ENCODE measurements around the gene ARPC5L. TPM values are rescaled to one million over a fixed set of nuclear protein-coding genes. Genes with fewer than 3 reads are reported as not detected.

ARPC5L gene
- total RNA-seq, 2 experiments from 2014 or later, result 82.0 to 86.0 TPM

DNA sequence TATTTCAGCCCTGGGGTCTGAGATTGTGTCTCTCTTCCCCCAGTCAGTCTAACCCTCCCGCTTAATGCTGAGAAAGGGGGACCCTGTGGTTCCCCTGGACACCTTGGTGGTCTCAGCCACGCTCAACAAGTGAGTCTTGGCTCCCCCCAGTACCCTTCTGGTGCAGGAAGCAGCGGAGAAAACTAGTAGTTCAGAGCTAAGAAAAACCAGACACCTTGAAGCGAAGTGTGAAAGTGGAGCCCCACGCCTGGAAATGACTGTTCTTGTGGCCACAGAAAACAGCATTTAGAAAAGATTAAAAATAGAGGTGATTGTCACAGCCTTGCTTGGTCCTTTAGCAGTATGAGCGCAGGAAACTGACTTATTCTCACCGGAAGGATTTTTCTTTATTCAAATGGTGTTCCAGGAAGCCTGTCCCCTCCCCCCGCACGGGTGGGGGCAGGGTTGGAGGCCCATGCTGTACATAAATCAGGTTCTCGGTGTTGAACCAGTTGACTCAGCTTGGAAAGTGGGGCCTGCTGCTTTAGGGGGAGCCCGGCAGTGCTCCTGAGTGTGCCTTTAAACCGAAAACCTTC is 8.1 kb downstream of the ARPC5L start:
- ChIA-PET CTCF (interaction anchor here (1.1 to 2.3 kb wide), 3 partner anchors 9 to 24 kb away, joined by 4 to 13 read pairs (median 5); partner anchors contain the start of genes ARPC5L, RPL35 and WDR38), POLR2A (interaction anchor here (0.6 to 3.3 kb wide), 20 partner anchors 8 to 374 kb away, joined by 3 to 47 read pairs (median 4); partner anchors contain the start of genes ARPC5L, HSPA5, RPL35 and WDR38)
- peak; percentile 88 for DNase-seq
- Mint-ChIP-seq H3K4me1 (ENCODE audit: low read depth) (peaks cover 52% of the 10 kb centered on the region), H3K27me3 (ENCODE audit: low read depth) (no peaks in the 10 kb centered on the region), H3K9me3 (ENCODE audit: insufficient read depth) (no peaks in the 10 kb centered on the region), H3K4me3 (peak overlapping the region; percentile 89), H3K36me3 (ENCODE audit: low read depth) (peaks cover 49% of the 10 kb centered on the region), H3K27ac (peak overlapping the region; percentile 99)
- peak; percentile 32 for ATAC-seq

DNA sequence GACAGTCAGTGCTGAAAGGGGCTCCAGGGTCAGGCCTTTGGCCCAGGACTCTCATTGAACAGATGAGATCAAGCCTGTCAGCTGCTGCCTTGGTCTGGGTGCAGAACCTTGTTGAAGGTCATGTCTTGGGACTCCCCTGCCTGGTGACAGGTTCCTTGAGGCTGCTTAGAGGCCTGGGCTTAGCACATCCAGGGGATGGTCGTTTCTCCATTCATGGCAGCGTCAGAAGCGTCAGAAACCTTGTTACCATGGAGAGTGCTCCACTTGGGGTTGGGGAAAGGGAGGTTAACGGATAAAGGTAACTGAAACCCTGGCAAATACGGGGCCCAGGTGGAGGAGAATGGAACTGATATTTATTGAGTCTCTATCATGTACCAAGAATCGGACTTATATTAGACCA is 8.8 kb downstream of the ARPC5L start:
- POLR2A ChIA-PET, result interaction anchor here (0.8 to 3.3 kb wide), 14 partner anchors 9 to 371 kb away, joined by 3 to 47 read pairs (median 6); partner anchors contain the start of genes ARPC5L, HSPA5, RPL35 and WDR38
- DNase-seq (no peak), ATAC-seq (no peak)
- Mint-ChIP-seq H3K27me3 (ENCODE audit: low read depth) (no peaks in the 10 kb centered on the region), H3K27ac (peak overlapping the region; percentile 99), H3K36me3 (ENCODE audit: low read depth) (peaks cover 55% of the 10 kb centered on the region), H3K9me3 (ENCODE audit: insufficient read depth) (no peaks in the 10 kb centered on the region), H3K4me1 (ENCODE audit: low read depth) (peaks cover 52% of the 10 kb centered on the region), H3K4me3 (peak overlapping the region; percentile 89)
- CTCF ChIA-PET, result interaction anchor here (1.1 to 2.3 kb wide), 3 partner anchors 9 to 23 kb away, joined by 4 to 13 read pairs (median 5); partner anchors contain the start of genes ARPC5L, RPL35 and WDR38

DNA sequence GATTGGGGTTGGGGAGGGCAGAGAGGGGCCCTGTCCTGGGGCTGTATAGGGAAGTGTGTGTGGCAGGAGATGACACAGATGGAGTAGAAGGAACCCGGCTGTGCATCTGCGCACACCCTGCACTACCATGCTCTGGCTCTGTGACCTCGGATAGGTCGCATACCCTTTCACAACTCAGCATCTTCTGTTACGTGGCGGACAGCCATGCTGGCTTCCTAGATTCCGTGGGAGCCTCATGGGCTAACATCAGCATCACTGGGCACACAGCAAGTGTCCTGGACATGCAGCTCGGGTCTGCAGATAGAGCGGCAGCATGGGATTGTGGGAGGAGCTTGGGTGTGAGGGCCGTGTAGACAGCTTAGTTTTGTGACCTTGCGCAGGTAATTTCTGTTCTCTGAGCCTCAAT is 9.2 kb downstream of the ARPC5L start:
- Mint-ChIP-seq H3K4me1 (ENCODE audit: low read depth) (peaks cover 52% of the 10 kb centered on the region), H3K27me3 (ENCODE audit: low read depth) (no peaks in the 10 kb centered on the region), H3K4me3 (peak overlapping the region; percentile 89), H3K36me3 (ENCODE audit: low read depth) (peaks cover 58% of the 10 kb centered on the region), H3K27ac (peak overlapping the region; percentile 99), H3K9me3 (ENCODE audit: insufficient read depth) (no peaks in the 10 kb centered on the region)
- DNase-seq (no peak), ATAC-seq (no peak)
- CTCF ChIA-PET, result interaction anchor here (2.3 to 2.8 kb wide), 2 partner anchors 10 to 18 kb away, joined by 13 to 14 read pairs; partner anchors contain the start of genes ARPC5L, RPL35 and WDR38
- POLR2A ChIA-PET, result interaction anchor here (0.6 to 3.1 kb wide), 4 partner anchors 9 to 370 kb away, joined by 3 to 47 read pairs (median 4); partner anchors contain the start of genes ARPC5L, HSPA5 and RPL35

DNA sequence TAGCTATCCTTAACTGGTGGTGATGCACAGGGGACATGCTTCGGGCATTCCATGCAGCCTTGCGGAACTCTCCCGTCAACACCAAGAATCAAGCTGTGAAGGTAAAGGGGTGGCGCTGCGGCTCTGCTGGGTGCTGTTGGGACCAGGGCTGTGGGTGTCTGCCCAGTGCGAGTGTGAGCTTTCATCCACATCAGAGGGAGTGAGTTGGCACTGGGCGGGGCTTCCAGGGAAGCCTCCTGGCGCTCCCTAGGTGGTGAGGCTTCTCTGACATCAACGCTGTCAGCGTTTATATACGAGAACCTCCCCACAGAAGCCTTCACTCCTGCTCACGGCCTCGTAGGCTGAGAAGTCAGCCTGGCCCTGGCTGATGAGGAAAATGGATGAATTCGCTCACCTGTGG is 11.7 kb downstream of the ARPC5L start:
- ATAC-seq, result no peak
- H3K27ac Mint-ChIP-seq, result peak overlapping the region; percentile 21

DNA sequence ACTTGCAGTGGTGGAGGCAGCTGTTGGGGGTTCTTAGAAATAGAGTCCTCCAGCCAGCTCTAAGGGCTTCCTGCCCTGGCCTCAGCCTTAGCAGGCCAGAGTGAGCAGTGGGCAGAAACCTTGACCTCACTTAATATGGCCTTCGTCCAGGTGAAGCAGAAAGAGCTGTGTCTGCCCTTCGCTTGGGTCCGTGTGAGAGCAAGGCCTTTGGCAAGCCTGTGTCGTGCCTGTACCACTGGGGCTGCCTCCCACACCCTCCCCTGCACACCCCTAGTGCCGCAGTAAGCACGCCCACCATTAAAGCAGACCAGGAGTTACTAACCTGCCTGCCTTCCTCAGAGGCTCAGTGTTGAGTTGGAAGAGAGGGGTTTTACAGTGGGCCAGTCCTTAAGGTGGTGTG is 13.6 kb downstream of the ARPC5L start:
- no peak for ATAC-seq
- no peaks in the 10 kb centered on the region for H3K27me3 Mint-ChIP-seq (ENCODE audit: low read depth)
- DNase-seq, result no peak
- peaks cover 35% of the 10 kb centered on the region for H3K4me1 Mint-ChIP-seq (ENCODE audit: low read depth)
- CTCF ChIA-PET, result no interaction called here
- H3K4me3 Mint-ChIP-seq, result no peak overlapping the region
- no peaks in the 10 kb centered on the region for H3K9me3 Mint-ChIP-seq (ENCODE audit: insufficient read depth)
- peaks cover 78% of the 10 kb centered on the region for H3K36me3 Mint-ChIP-seq (ENCODE audit: low read depth)
- POLR2A ChIA-PET, result no interaction called here
- H3K27ac Mint-ChIP-seq, result peak overlapping the region; percentile 15

More for the DNA sequence above, 11.7 kb downstream of the ARPC5L start:
- ChIA-PET CTCF (interaction anchor here (2.8 kb wide), 1 partner anchor 20 kb away, joined by 14 read pairs; the partner anchor contains the start of gene WDR38), POLR2A (interaction anchor here (1.7 to 2.4 kb wide), 2 partner anchors 11 to 13 kb away, joined by 7 to 11 read pairs; partner anchors contain the start of genes ARPC5L and RPL35)
- no peak for DNase-seq
- no peaks in the 10 kb centered on the region for H3K9me3 Mint-ChIP-seq (ENCODE audit: insufficient read depth)
- no peaks in the 10 kb centered on the region for H3K27me3 Mint-ChIP-seq (ENCODE audit: low read depth)
- peaks cover 40% of the 10 kb centered on the region for H3K4me1 Mint-ChIP-seq (ENCODE audit: low read depth)
- H3K4me3 Mint-ChIP-seq, result no peak overlapping the region
- H3K36me3 Mint-ChIP-seq (ENCODE audit: low read depth), result peaks cover 80% of the 10 kb centered on the region

DNA sequence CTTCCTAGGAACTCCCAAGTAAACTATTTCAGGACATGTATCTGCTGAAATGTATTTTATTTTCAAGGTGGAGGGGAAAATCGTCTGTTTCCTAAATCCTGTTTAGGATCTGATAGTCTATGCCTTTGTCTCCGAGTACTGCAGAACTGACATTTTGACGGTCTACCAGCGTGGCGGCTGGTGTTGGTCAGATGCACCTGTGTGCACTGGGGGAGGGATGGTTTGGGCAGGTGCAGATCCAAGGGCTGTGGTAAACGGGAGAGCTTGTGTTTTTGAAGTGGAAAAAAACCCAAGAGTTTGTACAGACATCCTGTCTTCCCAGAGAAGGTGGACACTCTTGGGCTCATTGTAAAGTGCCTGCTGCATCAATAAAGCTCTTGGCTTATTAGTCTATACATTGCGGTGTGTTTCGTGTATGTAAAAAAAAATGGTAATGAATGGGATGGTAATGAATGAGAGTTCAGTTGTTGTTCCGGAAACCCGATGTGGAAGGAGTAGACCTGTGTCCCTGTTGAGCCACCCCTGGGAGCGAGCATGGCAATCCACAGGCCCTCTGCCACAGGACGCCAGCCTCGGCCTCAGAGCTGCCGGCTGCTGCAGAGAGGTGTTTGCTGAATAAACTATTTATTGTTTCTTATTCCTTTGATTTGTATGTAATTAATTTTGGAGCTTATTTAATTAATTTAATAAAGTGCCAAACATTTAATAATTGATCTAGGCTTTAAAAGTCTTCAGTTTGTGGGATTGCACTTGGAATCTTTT is 15.3 kb downstream of the ARPC5L start:
- CTCF ChIA-PET, result interaction anchor here (1.0 to 2.8 kb wide), 3 partner anchors 24 to 104 kb away, joined by 3 to 11 read pairs (median 3); partner anchors contain the start of genes OLFML2A and WDR38
- H3K27me3 Mint-ChIP-seq (ENCODE audit: low read depth), result no peaks in the 10 kb centered on the region
- DNase-seq (no peak), ATAC-seq (no peak)
- peaks cover 71% of the 10 kb centered on the region for H3K36me3 Mint-ChIP-seq (ENCODE audit: low read depth)
- H3K9me3 Mint-ChIP-seq (ENCODE audit: insufficient read depth), result no peaks in the 10 kb centered on the region
- H3K4me1 Mint-ChIP-seq (ENCODE audit: low read depth), result peaks cover 18% of the 10 kb centered on the region
- no peak overlapping the region for H3K4me3 Mint-ChIP-seq
- POLR2A ChIA-PET, result interaction anchor here (1.8 kb wide), 1 partner anchor 15 kb away, joined by 10 read pairs; the partner anchor contains the start of genes ARPC5L and RPL35
- H3K27ac Mint-ChIP-seq, result peak overlapping the region; percentile 16

DNA sequence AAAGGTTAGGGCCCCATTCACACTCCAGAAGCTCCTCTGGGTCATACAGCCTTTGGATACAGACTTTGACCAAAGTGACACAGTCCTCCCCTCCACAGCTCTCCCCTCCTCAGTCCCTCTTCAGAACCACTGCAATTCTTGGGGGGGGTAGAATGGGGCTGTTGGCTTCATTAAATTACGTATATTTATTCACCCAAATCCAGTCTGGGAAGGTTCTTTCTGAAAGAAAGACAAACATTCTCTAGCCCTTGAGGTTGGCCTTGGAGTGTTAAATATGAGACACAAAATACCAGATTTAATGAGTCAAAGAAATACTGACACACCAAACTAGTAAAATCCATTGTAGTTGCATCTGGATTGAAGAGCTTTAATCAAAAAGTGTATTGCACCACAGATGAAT is 16.1 kb downstream of the ARPC5L start:
- Mint-ChIP-seq H3K27ac (peak overlapping the region; percentile 27), H3K36me3 (ENCODE audit: low read depth) (peaks cover 64% of the 10 kb centered on the region), H3K9me3 (ENCODE audit: insufficient read depth) (no peaks in the 10 kb centered on the region)

DNA sequence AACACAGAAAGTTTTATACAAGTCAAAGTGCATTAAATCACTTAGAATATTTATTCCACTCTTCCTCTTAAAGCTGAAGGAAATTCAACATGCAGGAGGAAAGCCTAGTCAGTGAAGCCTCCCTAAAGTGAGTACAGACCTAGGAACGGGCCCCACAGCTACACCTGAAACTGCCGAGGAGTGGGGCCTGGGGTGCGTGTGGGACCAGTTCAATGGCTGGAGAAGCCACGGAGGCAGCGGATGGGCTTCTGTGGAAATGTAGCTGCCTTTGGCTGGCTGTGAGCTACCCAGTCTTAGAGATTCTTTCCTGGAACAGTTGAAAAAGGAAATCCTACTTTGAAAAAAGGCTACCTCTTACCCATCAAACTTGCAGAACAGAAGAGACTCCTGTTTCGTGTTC is 16.6 kb downstream of the ARPC5L start:
- CTCF ChIA-PET, result interaction anchor here (0.7 to 2.8 kb wide), 5 partner anchors 12 to 266 kb away, joined by 3 to 11 read pairs (median 3); partner anchors contain the start of gene WDR38
- DNase-seq, result no peak
- H3K4me1 Mint-ChIP-seq (ENCODE audit: low read depth), result peaks cover 5% of the 10 kb centered on the region
- no peak for ATAC-seq
- POLR2A ChIA-PET, result interaction anchor here (1.2 to 1.8 kb wide), 4 partner anchors 9 to 25 kb away, joined by 3 to 10 read pairs (median 4); partner anchors contain the start of genes ARPC5L, RPL35 and WDR38
- H3K36me3 Mint-ChIP-seq (ENCODE audit: low read depth), result peaks cover 59% of the 10 kb centered on the region
- H3K9me3 Mint-ChIP-seq (ENCODE audit: insufficient read depth), result no peaks in the 10 kb centered on the region
- peak overlapping the region; percentile 27 for H3K27ac Mint-ChIP-seq
- no peaks in the 10 kb centered on the region for H3K27me3 Mint-ChIP-seq (ENCODE audit: low read depth)
- H3K4me3 Mint-ChIP-seq, result no peak overlapping the region

More for the DNA sequence above, 16.1 kb downstream of the ARPC5L start:
- ATAC-seq (no peak), DNase-seq (no peak)
- H3K27me3 Mint-ChIP-seq (ENCODE audit: low read depth), result no peaks in the 10 kb centered on the region
- H3K4me1 Mint-ChIP-seq (ENCODE audit: low read depth), result peaks cover 10% of the 10 kb centered on the region
- no peak overlapping the region for H3K4me3 Mint-ChIP-seq
- ChIA-PET POLR2A (interaction anchor here (1.2 to 1.8 kb wide), 4 partner anchors 9 to 25 kb away, joined by 3 to 10 read pairs (median 4); partner anchors contain the start of genes ARPC5L, RPL35 and WDR38), CTCF (interaction anchor here (0.7 to 2.8 kb wide), 6 partner anchors 12 to 266 kb away, joined by 3 to 11 read pairs (median 3); partner anchors contain the start of genes OLFML2A and WDR38)

DNA sequence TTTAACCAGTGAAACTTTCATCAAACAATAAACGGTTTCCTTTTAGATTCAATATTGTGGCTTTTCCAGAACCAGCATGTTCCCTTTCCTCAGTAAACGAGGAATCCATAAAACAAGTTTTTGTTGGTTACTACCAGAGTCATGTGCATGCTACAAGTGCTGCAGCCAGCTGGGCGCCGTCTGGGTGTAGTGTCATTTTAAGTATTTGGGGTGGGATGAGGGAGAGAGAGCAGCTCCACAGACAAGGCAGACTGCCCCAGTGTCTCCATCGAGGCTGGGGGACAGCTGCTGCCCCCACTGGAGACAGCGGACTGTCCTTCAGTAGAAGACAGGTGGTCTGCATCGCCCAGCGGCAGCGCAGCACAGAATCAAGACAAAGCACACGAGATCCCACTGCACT is 17.3 kb downstream of the ARPC5L start:
- CTCF ChIA-PET, result interaction anchor here (2.8 kb wide), 1 partner anchor 26 kb away, joined by 11 read pairs; the partner anchor contains the start of gene WDR38
- H3K4me3 Mint-ChIP-seq, result no peak overlapping the region

DNA sequence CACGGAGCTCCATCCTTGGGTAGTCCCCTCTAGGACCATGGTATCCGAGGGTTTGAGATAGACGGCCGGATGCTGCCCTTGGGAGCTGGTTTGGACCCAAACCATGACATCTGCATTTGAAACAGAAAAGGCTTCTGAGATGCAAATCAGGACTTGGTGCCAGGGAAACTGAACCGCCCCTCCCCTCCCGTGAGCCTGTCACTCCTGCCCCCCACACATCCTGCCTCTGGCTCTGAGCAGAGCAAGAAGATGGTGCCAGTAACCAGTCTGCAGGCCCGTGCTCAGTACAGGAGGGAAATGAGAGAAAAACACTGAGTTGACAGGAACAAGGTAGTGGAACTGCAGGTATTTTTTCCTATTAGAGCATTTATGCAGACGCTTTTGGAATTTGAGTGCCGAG is 18.6 kb downstream of the ARPC5L start:
- H3K4me1 Mint-ChIP-seq (ENCODE audit: low read depth), result no peaks in the 10 kb centered on the region
- ChIA-PET POLR2A (interaction anchor here (2.3 to 2.6 kb wide), 2 partner anchors 18 to 19 kb away, joined by 5 to 8 read pairs; partner anchors contain the start of gene ARPC5L), CTCF (no interaction called here)
- H3K4me3 Mint-ChIP-seq, result no peak overlapping the region
- H3K27me3 Mint-ChIP-seq (ENCODE audit: low read depth), result no peaks in the 10 kb centered on the region
- H3K36me3 Mint-ChIP-seq (ENCODE audit: low read depth), result peaks cover 52% of the 10 kb centered on the region
- ATAC-seq (no peak), DNase-seq (no peak)
- H3K27ac Mint-ChIP-seq, result no peak overlapping the region
- no peaks in the 10 kb centered on the region for H3K9me3 Mint-ChIP-seq (ENCODE audit: insufficient read depth)

More for the DNA sequence above, 17.3 kb downstream of the ARPC5L start:
- DNase-seq (no peak), ATAC-seq (no peak)
- peaks cover 54% of the 10 kb centered on the region for H3K36me3 Mint-ChIP-seq (ENCODE audit: low read depth)
- POLR2A ChIA-PET, result interaction anchor here (0.6 to 2.6 kb wide), 3 partner anchors 17 to 790 kb away, joined by 3 to 8 read pairs (median 3); partner anchors contain the start of genes ARPC5L and WDR38
- no peaks in the 10 kb centered on the region for H3K4me1 Mint-ChIP-seq (ENCODE audit: low read depth)
- no peaks in the 10 kb centered on the region for H3K9me3 Mint-ChIP-seq (ENCODE audit: insufficient read depth)
- no peaks in the 10 kb centered on the region for H3K27me3 Mint-ChIP-seq (ENCODE audit: low read depth)
- H3K27ac Mint-ChIP-seq, result no peak overlapping the region
